IPS DF 6.9 (cell line): Measurements from ENCODE around the gene TGFB2.

Source experiments
- DNase-seq: peaks from one replicate; pipeline ENCODE4 v3.0.0-alpha.2; 2013; ENCODE audit warnings: low read depth, low spot score
- H3K27ac ChIP-seq: one replicate; pipeline ENCODE4 v1.5.1; 2013; ENCODE audit warnings: low read length, control low read depth
- H3K27me3 ChIP-seq: 2 replicates; pipeline ENCODE4 v1.6.1; 2013; ENCODE audit warnings: mild to moderate bottlenecking, low read length; ENCODE audit not compliant: control insufficient read depth, insufficient read depth
- H3K36me3 ChIP-seq: 2 replicates; pipeline ENCODE4 v1.6.1; 2013; ENCODE audit warnings: low read length; ENCODE audit not compliant: control insufficient read depth, insufficient read depth
- H3K4me1 ChIP-seq: 2 replicates; pipeline ENCODE4 v1.6.1; 2013; ENCODE audit warnings: low read length; ENCODE audit not compliant: control insufficient read depth, insufficient read depth
- H3K4me3 ChIP-seq: 2 replicates; pipeline ENCODE4 v1.5.1; 2013; ENCODE audit warnings: mild to moderate bottlenecking, low read length
- H3K9me3 ChIP-seq: 2 replicates; pipeline ENCODE4 v1.6.1; 2013; ENCODE audit warnings: low read length, inconsistent platforms; ENCODE audit not compliant: control insufficient read depth, insufficient read depth
- WGBS: extraction: QIAGEN DNeasy Blood & Tissue Kit; methylation state at CpG from one replicate; pipeline ENCODE4 v1.1.7; 2013; ENCODE audit warnings: mixed read lengths, missing lambda C conversion rate; ENCODE audit not compliant: insufficient read length, insufficient coverage; 5-methylcytosine and 5-hydroxymethylcytosine counted together

Gene TGFB2

DNA sequence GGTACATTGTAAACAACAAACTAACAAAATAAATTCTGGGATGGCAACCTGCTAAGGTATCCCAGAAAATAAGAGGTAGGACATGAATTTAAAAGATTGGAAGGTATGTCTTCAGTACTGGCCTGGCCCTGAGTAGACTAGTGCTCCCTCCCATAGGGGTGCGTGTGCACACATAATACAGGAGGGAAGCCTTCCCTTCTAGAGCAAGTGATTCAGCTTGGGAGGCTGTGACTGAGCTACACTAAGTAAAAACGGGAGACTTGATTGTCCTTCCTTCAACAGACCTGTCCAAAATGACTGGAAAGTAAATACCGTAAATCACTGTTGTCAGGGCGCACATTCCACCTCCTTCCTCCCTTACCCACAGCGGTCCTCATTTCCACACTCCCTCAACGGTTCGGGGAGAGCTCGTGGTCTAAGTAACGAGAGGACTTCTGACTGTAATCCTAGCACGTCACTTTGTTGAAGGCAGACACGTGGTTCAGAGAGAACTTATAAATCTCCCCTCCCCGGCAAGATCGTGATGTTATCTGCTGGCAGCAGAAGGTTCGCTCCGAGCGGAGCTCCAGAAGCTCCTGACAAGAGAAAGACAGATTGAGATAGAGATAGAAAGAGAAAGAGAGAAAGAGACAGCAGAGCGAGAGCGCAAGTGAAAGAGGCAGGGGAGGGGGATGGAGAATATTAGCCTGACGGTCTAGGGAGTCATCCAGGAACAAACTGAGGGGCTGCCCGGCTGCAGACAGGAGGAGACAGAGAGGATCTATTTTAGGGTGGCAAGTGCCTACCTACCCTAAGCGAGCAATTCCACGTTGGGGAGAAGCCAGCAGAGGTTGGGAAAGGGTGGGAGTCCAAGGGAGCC lies at the start of gene TGFB2:
Gene TGFB2, plus strand, starts transcription at position 523 of the 859 bp plus-strand sequence. CDS start 1,366 bp downstream, outside the sequence.
- Histone ChIP-seq H3K9me3 (no peaks in the 10 kb centered on the region), H3K27ac (no peak within 1 kb of the TSS), H3K4me1 (peaks cover 3% of the 10 kb centered on the region; the same call in 1 of the 2 replicates), H3K27me3 (peaks cover 3% of the 10 kb centered on the region; the same call in 1 of the 2 replicates), H3K36me3 (no peaks in the 10 kb centered on the region), H3K4me3 (peak within 1 kb of the TSS; percentile 75; the same call in 1 of the 2 replicates)
- no CpG with 5 or more reads among the region's 22 CpGs for WGBS
- DNase-seq = no peak

DNA sequence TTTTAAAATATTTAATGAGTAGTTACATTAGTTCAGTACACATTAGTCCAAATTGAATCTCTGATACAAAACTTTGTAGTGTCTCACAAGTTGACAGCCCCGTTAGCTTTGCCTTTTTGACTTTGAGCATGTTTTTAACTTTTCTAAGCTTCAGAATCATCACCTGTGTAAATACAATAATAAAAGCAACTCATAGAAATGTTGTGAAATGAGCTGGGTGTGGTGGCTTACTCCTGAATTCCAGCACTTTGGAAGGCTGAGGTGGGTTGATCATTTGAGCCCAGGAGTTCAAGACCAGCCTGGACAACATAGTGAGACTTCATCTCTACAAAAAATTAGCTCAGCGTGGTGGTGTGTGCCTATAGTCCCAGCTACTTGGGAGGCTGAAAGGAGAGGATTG lies 49.0 kb upstream of the TGFB2 start:
- no peak for DNase-seq
- Histone ChIP-seq H3K27me3 (no peaks in the 10 kb centered on the region), H3K9me3 (no peaks in the 10 kb centered on the region), H3K27ac (no peak overlapping the region), H3K4me3 (no peak overlapping the region), H3K4me1 (peaks cover 5% of the 10 kb centered on the region; the same call in 1 of the 2 replicates), H3K36me3 (no peaks in the 10 kb centered on the region)
- no CpG with 5 or more reads among the region's 2 CpGs for WGBS

DNA sequence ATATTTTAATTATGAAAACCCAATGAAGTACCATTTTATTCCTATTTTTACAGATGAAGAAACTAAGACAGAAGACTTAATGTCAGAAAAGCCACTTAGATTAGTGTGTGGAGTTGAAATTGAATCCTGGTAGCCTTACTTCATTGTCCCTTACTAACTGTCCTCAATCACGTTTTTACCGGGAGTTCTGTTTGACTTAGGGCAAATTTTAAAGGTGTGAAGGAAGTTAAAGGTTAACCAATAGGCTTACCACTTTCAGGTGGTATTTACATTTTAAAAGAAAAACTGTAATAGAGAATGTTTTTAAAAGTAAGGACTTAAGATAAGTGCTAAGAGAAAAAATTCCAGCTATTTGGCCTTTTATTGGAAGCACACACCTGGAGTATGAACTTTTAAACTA lies 47.7 kb upstream of the TGFB2 start:
- Histone ChIP-seq H3K4me1 (peaks cover 7% of the 10 kb centered on the region; the same call in 1 of the 2 replicates), H3K4me3 (no peak overlapping the region), H3K9me3 (no peaks in the 10 kb centered on the region), H3K27me3 (no peaks in the 10 kb centered on the region), H3K36me3 (no peaks in the 10 kb centered on the region), H3K27ac (no peak overlapping the region)
- DNase-seq = no peak
- WGBS = no CpG with 5 or more reads among the region's 2 CpGs

DNA sequence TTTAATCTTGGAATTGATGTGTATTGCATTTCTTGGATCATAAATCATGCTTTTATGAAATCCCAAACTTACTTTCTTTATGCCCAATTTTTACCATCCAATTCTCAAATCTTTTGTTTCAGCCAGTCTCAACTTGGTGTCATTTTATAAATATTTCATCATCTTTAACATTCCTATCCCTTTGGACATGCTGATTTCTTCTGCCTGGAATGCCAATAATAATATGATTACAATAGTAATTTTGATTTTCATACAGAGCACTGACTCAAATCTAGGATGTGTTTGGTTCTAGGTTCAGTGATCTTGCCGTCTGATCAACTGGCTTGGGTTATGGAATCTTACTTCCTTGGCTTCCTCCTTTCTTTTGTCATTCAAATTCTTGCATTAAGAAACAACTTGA lies 47.3 kb upstream of the TGFB2 start:
- H3K27ac ChIP-seq = no peak overlapping the region
- no CpG with 5 or more reads among the region's 1 CpG for WGBS
- no peak for DNase-seq
- no peaks in the 10 kb centered on the region for H3K36me3 ChIP-seq
- H3K4me1 ChIP-seq = peaks cover 7% of the 10 kb centered on the region; the same call in 1 of the 2 replicates
- H3K9me3 ChIP-seq = no peaks in the 10 kb centered on the region
- no peaks in the 10 kb centered on the region for H3K27me3 ChIP-seq
- no peak overlapping the region for H3K4me3 ChIP-seq

DNA sequence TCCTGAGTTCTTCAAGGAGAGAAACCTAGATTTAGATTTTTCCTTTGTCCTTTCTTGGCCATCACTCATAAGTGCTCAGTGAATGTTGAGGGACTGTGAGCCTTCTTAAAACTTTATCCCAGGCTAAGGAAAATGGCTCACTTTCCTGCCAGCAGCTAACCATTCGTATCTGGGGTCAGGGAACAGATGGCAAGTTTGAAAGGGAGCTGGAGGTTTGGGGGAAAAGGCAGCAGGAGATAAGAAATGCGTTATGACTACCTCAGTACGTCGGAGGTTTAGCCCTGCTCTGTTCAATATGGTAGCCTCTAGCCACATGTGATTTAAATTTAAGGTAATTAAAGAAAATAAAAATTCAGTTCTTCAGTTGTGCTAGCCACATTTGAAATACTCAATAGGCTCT lies 46.7 kb upstream of the TGFB2 start:
- H3K4me1 ChIP-seq = peaks cover 7% of the 10 kb centered on the region; the same call in 1 of the 2 replicates
- H3K27ac ChIP-seq = no peak overlapping the region
- no peak overlapping the region for H3K4me3 ChIP-seq

DNA sequence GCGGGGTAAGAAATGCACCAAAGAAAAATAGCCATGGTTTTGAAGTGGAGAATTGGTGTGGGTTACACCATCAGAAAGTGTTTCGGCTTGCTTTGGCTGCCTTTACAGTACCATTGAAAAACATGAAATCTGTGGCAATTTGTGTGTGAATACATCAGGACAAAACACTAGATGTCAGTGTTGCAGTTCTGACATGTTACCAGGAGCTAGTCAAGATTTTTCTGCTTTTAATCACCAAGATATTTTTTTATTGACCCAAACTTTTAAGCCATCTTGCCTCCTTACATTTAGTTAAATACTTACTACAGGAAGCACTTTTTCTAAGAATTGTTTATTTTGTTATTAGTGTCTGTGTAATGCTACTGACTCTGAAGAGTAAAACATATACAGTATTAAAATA lies 45.7 kb upstream of the TGFB2 start:
- H3K9me3 ChIP-seq = no peaks in the 10 kb centered on the region
- peaks cover 7% of the 10 kb centered on the region; the same call in 1 of the 2 replicates for H3K4me1 ChIP-seq
- H3K27ac ChIP-seq = no peak overlapping the region
- no peaks in the 10 kb centered on the region for H3K36me3 ChIP-seq
- no peaks in the 10 kb centered on the region for H3K27me3 ChIP-seq
- no peak for DNase-seq
- no peak overlapping the region for H3K4me3 ChIP-seq
- WGBS = no CpG with 5 or more reads among the region's 2 CpGs

More for the DNA sequence above, 46.7 kb upstream of the TGFB2 start:
- no CpG with 5 or more reads among the region's 4 CpGs for WGBS
- no peaks in the 10 kb centered on the region for H3K36me3 ChIP-seq
- no peaks in the 10 kb centered on the region for H3K27me3 ChIP-seq
- DNase-seq = no peak
- no peaks in the 10 kb centered on the region for H3K9me3 ChIP-seq

DNA sequence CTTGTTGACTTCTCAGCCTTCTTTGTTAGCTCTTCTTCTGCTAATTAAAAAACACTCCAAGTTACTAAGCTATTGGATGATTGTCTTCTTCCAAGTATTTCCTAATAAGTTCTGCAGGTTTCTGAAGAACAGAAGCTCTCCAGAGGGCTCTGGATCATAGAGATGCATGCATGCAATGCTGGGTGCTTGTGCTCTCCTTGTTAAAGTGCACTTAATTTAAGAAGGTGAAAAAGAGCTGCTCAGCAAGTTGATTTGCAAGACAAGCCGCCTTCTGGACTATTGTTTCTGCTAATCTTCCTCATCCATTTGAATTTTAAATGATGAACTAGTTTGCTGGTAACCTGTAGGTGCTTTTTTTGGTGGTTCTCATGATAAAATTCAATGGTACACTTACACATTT lies 43.9 kb upstream of the TGFB2 start:
- H3K4me3 ChIP-seq = no peak overlapping the region
- H3K27me3 ChIP-seq = no peaks in the 10 kb centered on the region
- H3K27ac ChIP-seq = no peak overlapping the region
- no peaks in the 10 kb centered on the region; the same call in 1 of the 2 replicates for H3K36me3 ChIP-seq
- WGBS = no CpG with 5 or more reads among the region's 1 CpG
- H3K9me3 ChIP-seq = no peaks in the 10 kb centered on the region
- DNase-seq = no peak
- peaks cover 7% of the 10 kb centered on the region; the same call in 1 of the 2 replicates for H3K4me1 ChIP-seq

DNA sequence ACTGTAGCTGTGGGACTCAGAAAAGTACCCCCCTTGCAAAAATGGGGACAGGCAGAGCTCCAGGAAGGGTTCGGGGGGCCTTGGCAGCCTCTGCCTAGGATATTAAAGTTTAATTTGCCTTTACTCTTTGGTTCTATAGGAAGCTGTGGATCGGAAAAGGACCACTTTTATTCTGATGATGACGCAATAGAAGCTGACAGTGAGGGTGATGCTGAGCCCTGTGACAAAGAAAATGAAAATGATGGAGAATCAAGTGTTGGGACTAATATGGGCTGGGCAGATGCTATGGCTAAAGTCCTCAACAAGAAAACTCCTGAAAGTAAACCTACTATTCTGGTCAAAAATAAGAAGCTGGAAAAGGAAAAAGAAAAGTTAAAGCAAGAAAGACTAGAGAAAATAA lies 43.0 kb upstream of the TGFB2 start:
- H3K27ac ChIP-seq = no peak overlapping the region
- H3K4me3 ChIP-seq = no peak overlapping the region
- WGBS = no CpG with 5 or more reads among the region's 3 CpGs
- H3K9me3 ChIP-seq = no peaks in the 10 kb centered on the region
- no peaks in the 10 kb centered on the region for H3K27me3 ChIP-seq
- no peak for DNase-seq
- no peaks in the 10 kb centered on the region; the same call in 1 of the 2 replicates for H3K36me3 ChIP-seq
- peaks cover 6% of the 10 kb centered on the region; the same call in 1 of the 2 replicates for H3K4me1 ChIP-seq

DNA sequence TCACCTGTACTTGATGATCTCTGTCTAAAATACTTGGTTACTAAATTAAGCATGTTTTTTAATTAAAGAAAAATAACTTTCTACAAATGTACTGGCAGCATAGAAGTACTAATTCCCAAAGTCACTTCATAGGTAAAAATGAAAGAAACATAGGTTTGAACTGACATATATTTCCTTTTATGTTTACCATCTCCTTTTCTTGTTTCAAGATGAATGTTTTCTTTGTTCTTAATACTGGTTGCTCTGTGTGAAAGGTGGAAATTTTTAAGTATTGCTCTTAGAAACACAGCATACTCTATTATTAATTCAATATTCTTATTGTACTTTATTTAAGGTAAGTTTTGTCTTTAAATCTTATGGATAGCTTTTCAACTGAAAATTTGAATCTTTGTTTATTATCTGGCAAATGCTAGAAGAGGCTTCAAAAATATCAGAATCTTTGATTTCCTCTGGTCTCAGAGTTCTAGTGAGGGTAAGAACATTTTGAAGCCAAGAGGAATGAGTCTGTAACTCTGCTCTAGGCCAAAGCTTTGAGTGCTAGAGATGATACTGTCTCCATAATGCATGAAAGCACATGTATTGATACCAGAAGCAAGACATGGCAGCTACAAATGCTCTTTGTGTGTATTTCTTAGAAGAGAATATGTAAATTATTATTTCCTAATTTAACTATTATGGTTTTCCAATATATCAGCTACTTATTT lies 41.8 kb upstream of the TGFB2 start:
- no peak overlapping the region for H3K27ac ChIP-seq
- no peak for DNase-seq
- no peaks in the 10 kb centered on the region for H3K9me3 ChIP-seq
- no peaks in the 10 kb centered on the region; the same call in 1 of the 2 replicates for H3K36me3 ChIP-seq
- no peak overlapping the region for H3K4me3 ChIP-seq
- 0 out of 2 replicates have a peak, but pooled peaks cover 4% of the 10 kb centered on the region for H3K4me1 ChIP-seq
- H3K27me3 ChIP-seq = no peaks in the 10 kb centered on the region

DNA sequence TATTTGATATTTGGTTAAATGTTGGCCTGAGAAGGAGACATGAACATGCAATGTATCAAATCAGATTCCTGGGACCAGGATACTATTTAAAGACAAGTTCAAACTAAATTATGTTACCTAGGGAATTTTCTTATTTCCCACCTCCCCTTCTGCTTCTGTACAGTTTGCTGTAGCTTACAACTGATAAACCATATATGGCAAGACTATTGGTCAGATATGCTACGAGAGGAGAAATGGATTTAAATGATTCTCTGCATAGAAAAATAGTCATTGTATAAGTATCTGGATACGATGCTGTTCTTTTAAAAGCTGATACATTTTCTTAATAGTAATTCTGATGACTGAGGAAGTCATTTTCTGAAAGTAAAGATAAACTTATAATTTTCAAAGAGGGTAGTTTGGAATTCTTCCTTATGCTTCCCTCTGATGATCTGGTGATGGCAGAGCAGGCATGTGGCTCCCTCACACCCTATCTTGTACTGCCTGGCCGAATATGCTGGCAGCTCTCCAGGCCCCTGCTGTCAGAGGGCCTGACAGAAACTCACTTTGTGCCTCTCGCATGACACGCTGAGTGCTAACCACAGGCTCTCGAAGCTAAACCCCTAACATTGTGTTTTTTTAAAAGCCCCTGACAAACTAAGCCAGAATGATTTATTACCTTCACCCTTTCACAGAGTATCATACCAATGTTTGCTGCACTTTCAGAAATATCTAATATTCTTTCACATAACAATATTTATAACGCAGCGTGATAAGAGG lies 40.7 kb upstream of the TGFB2 start:
- H3K9me3 ChIP-seq = no peaks in the 10 kb centered on the region
- 100% methylated on average over 1 of the region's 8 CpGs for WGBS
- DNase-seq = no peak
- H3K36me3 ChIP-seq = no peaks in the 10 kb centered on the region; the same call in 1 of the 2 replicates
- H3K27ac ChIP-seq = no peak overlapping the region
- H3K4me3 ChIP-seq = no peak overlapping the region
- H3K27me3 ChIP-seq = no peaks in the 10 kb centered on the region
- 0 out of 2 replicates have a peak, but pooled peaks cover 1% of the 10 kb centered on the region for H3K4me1 ChIP-seq
